GM12878 (cell line): ENCODE data around the gene ARHGEF16. TPM values are rescaled to one million over a fixed set of nuclear protein-coding genes. Genes with fewer than 3 reads are reported as not detected.

ENCODE experiments used
- ATAC-seq: fragments of 200-7000 bp; cut with Tn5 transposase; 3 replicates; pipeline ENCODE4 v1.9.1; 2020; ENCODE audit warnings: mild to moderate bottlenecking, moderate library complexity
- BruUV-seq: library from RNA; stranded (reverse); fragments of 400-500 nt; replicated peaks from 2 replicates; lab custom pipeline; 2021; lab: Mats Ljungman, UMichigan
- CTCF ChIA-PET: fragments of 300-600 bp; sonication (Branson Sonifier 250); formaldehyde crosslinking; extraction: SDS; loops from one replicate; lab custom pipeline; 2021; ENCODE audit warnings: inconsistent platforms; lab: Yijun Ruan, JAX
- POLR2A ChIA-PET: fragments of 350-600 bp; formaldehyde crosslinking; extraction: SDS; loops from one replicate; lab custom pipeline; 2021; ENCODE audit warnings: inconsistent platforms; lab: Charles Lee
- RAD21 ChIA-PET: fragments of 300-600 bp; sonication (Branson Sonifier 250); formaldehyde crosslinking; loops from one replicate; lab custom pipeline; 2023; ENCODE audit warnings: antibody characterized with exemption; ENCODE audit not compliant: unreplicated experiment; lab: Charles Lee
- SMC1A ChIA-PET: fragments of 300-600 bp; sonication (Branson Sonifier 250); formaldehyde crosslinking; loops from one replicate; lab custom pipeline; 2023; ENCODE audit not compliant: unreplicated experiment, uncharacterized antibody; lab: Charles Lee
- DNase-seq: peaks from one replicate; pipeline ENCODE4 v3.0.0-alpha.2; 2011; ENCODE audit warnings: low read depth, low spot score
- FAIRE-seq: peaks from 3 replicates; lab custom pipeline; 2011; peaks lifted over from hg19 to GRCh38; lab: Jason Lieb, UNC
- H2AFZ ChIP-seq: 2 replicates; pipeline ENCODE4 v1.6.0; 2011; ENCODE audit warnings: low read depth, low read length, control low read depth; ENCODE audit not compliant: control insufficient read depth
- H3K27ac ChIP-seq: 2 replicates; pipeline ENCODE4 v1.5.1; 2011; ENCODE audit warnings: control low read depth; ENCODE audit not compliant: control insufficient read depth, insufficient read depth
- H3K27me3 ChIP-seq, 2 experiments: replicated peaks in 1 of 2; 2 replicates each; pipeline versions ENCODE4 v1.6.0 to v1.6.1; 2011; ENCODE audit warnings: low read length in 1 of 2; ENCODE audit not compliant: control insufficient read depth in 2 of 2, insufficient read depth in 2 of 2
- H3K36me3 ChIP-seq, 2 experiments: 2 replicates each; pipeline ENCODE4 v1.5.1; 2011; ENCODE audit warnings: low read length in 1 of 2; ENCODE audit not compliant: control insufficient read depth in 2 of 2, insufficient read depth in 2 of 2
- H3K4me1 ChIP-seq: 2 replicates; pipeline ENCODE4 v1.6.1; 2011; ENCODE audit warnings: mild to moderate bottlenecking, low read length, moderate library complexity, mixed read lengths; ENCODE audit not compliant: control insufficient read depth, insufficient read depth
- H3K4me2 ChIP-seq: 2 replicates; pipeline ENCODE4 v1.6.0; 2011; ENCODE audit warnings: control low read depth; ENCODE audit not compliant: control insufficient read depth, insufficient read depth
- H3K4me3 ChIP-seq: fragments of 200-600 bp; sonication (generic); 2 replicates; pipeline ENCODE4 v1.5.1; 2016
- H3K79me2 ChIP-seq: 2 replicates; pipeline ENCODE4 v1.6.0; 2011; ENCODE audit warnings: low read length; ENCODE audit not compliant: control insufficient read depth, insufficient read depth
- H3K9ac ChIP-seq: 2 replicates; pipeline ENCODE4 v1.8.0; 2011; ENCODE audit warnings: low read length, control low read depth, mixed read lengths; ENCODE audit not compliant: control insufficient read depth, insufficient read depth
- H3K9me3 ChIP-seq: replicated peaks from 3 replicates; pipeline ENCODE4 v1.5.1; 2011; ENCODE audit warnings: mild to moderate bottlenecking, low read length; ENCODE audit not compliant: control insufficient read depth, insufficient read depth
- H4K20me1 ChIP-seq: 2 replicates; pipeline ENCODE4 v1.6.0; 2011; ENCODE audit not compliant: control insufficient read depth, insufficient read depth
- BCL11A ChIP-seq: IDR thresholded peaks from 2 replicates; pipeline ENCODE4 v1.6.1; 2011; ENCODE audit warnings: low read depth, low read length
- BHLHE40 ChIP-seq, 2 experiments: fragments of 450-650 bp in 1 of 2; IDR thresholded peaks; 2 replicates each; pipeline ENCODE4 v1.6.1; 2011 to 2017; ENCODE audit warnings: low read depth in 2 of 2, borderline replicate concordance in 1 of 2, improper control_type of control experiment in 1 of 2, low read length in 1 of 2, mild to moderate bottlenecking in 1 of 2
- ETV6 ChIP-seq, 2 experiments: fragments of 450-650 bp in 1 of 2; IDR thresholded peaks in 1 of 2; conservative IDR thresholded peaks in 1 of 2; 2 replicates each; pipeline ENCODE4 v1.6.1; 2014; ENCODE audit warnings: antibody characterized with exemption in 1 of 2, borderline replicate concordance in 1 of 2, low read depth in 1 of 2, mild to moderate bottlenecking in 1 of 2, moderate library complexity in 1 of 2
- PAX8 ChIP-seq: fragments of 450-650 bp; IDR thresholded peaks from 2 replicates; pipeline ENCODE4 v1.6.1; 2017; ENCODE audit warnings: mild to moderate bottlenecking, moderate library complexity
- POLR2AphosphoS5 ChIP-seq: IDR thresholded peaks from 2 replicates; pipeline ENCODE4 v1.6.1; 2011; ENCODE audit warnings: mild to moderate bottlenecking, low read length, inconsistent platforms
- RCOR1 ChIP-seq: conservative IDR thresholded peaks from 2 replicates; pipeline ENCODE4 v1.6.1; 2012; ENCODE audit warnings: low read depth, low read length, improper control_type of control experiment
- SUZ12 ChIP-seq: fragments of 200-600 bp; sonication (generic); IDR thresholded peaks from one replicate; pipeline ENCODE4 v1.6.1; 2018; ENCODE audit warnings: antibody characterized with exemption, mild to moderate bottlenecking; ENCODE audit not compliant: unreplicated experiment
- WGBS: methylation state at CpG from one replicate; pipeline ENCODE4 v1.1.6; 2016; ENCODE audit warnings: low lambda C conversion rate; ENCODE audit not compliant: insufficient replicate concordance, insufficient coverage; ENCODE audit errors: missing lambda C conversion rate; 5-methylcytosine and 5-hydroxymethylcytosine counted together
- in situ Hi-C: fragments of 300-500 bp; cut with MboI; formaldehyde crosslinking; loops from 9 replicates; pipeline ENCODE4 v1.14.3; 2018; ENCODE audit warnings: mixed read lengths
- intact Hi-C: fragments of 100-400 bp; cut with micrococcal nuclease; formaldehyde crosslinking; loops from one replicate; pipeline ENCODE4 v1.14.2; 2022; ENCODE audit not compliant: unreplicated experiment
- polyA plus RNA-seq, 11 experiments: library from polyadenylated mRNA; depleted of rRNA in 4 of 11; unstranded in 6 of 11; stranded (reverse) in 5 of 11; fragments of >200 nt; fragmentation: Nextera tagmentation in 4 of 11; fragmentation: Illumina TruSeq in 1 of 11; extraction: Ambion mirVana in 4 of 11; extraction: Trizol in 1 of 11; gene quantifications; 1 replicate in 1 of 11; 2 replicates in 10 of 11; pipeline versions ENCODE4 v1.2.1 to v1.2.3, GENCODE V29; 2011 to 2016; ENCODE audit warnings: inconsistent platforms in 2 of 11, missing spikeins in 2 of 11, low read depth in 1 of 11
- total RNA-seq, 4 experiments: library from RNA; depleted of rRNA in 3 of 4; stranded (reverse); fragments of >200 nt in 3 of 4; fragmentation: Illumina TruSeq in 1 of 4; extraction: Trizol in 1 of 4; gene quantifications; 2 replicates each; pipeline versions ENCODE4 v1.2.1 to v1.2.3, GENCODE V29; 2013 to 2021
- TF ChIP-seq, protein P1 (sequence below): fragments of 450-650 bp; IDR thresholded peaks from 2 replicates; pipeline ENCODE4 v1.6.1; 2017; ENCODE audit warnings: mild to moderate bottlenecking, moderate library complexity
- TF ChIP-seq, protein P2 (sequence below): fragments of 150-350 bp; IDR thresholded peaks from 2 replicates; pipeline ENCODE4 v1.6.1; 2014; ENCODE audit warnings: mild to moderate bottlenecking, low read depth, low read length
- TF ChIP-seq, protein P3 (sequence below): fragments of 450-650 bp; IDR thresholded peaks from 2 replicates; pipeline ENCODE4 v1.6.1; 2016; ENCODE audit warnings: mild to moderate bottlenecking

Gene ARHGEF16
- total and polyA plus RNA-seq, 10 of the 15 experiments (the other 5 are each of a cell fraction or from before 2014, with no cell fraction given), result not detected

DNA sequence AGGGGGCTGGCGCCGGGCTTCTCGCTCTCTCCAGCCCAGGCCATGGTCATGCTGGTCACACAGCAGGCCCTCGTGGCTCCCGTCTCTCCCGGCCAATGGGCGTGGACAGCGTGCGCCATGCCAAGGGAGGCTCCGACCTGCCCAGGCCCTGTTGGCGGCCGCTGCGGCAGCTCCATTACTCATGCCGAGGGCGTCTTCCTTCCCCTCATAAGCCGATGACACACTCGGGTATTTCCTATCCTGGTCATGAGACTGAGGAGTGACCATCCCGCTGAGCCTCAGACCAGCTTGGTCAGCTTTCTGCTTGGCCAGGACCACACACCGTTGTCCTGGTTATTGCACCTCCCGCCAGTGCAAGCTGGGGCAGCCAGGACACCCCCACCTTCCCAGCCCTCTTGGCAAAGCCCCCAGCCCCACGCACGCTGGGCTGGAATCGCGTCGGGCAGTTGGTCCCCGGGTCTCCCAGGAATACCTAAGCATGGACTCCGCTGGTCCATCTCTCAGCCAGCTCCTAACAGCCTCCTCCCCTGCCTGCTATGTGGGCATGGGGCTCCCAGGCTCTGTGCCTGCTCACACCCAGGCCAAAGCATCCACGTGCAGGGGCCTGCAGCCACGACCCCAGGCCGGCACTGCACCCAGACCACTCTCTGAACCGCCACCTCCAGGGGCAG, 49.8 kb downstream of the ARHGEF16 start:
- ChIA-PET SMC1A (no interaction called here), POLR2A (no interaction called here), CTCF (no interaction called here), RAD21 (no interaction called here)
- in situ Hi-C loops (no loop called here), intact Hi-C loops (no loop called here)
- H3K9ac ChIP-seq, result no peak overlapping the region
- no peaks in the 10 kb centered on the region for H4K20me1 ChIP-seq
- no peak overlapping the region for H3K4me3 ChIP-seq
- no peak overlapping the region for H2AFZ ChIP-seq
- H3K9me3 ChIP-seq, result no peaks in the 10 kb centered on the region
- no peaks in the 10 kb centered on the region for H3K4me1 ChIP-seq
- ATAC-seq (no peak), DNase-seq (no peak), FAIRE-seq (no peak)
- H3K79me2 ChIP-seq, result no peaks in the 10 kb centered on the region
- H3K27ac ChIP-seq, result no peak overlapping the region
- H3K36me3 ChIP-seq, result no peaks in the 10 kb centered on the region
- WGBS, result 31% methylated on average over 14 of the region's 31 CpGs
- no peak overlapping the region for H3K4me2 ChIP-seq
- BruUV-seq, result no TSS peak
- TF ChIP-seq, protein P1, sequence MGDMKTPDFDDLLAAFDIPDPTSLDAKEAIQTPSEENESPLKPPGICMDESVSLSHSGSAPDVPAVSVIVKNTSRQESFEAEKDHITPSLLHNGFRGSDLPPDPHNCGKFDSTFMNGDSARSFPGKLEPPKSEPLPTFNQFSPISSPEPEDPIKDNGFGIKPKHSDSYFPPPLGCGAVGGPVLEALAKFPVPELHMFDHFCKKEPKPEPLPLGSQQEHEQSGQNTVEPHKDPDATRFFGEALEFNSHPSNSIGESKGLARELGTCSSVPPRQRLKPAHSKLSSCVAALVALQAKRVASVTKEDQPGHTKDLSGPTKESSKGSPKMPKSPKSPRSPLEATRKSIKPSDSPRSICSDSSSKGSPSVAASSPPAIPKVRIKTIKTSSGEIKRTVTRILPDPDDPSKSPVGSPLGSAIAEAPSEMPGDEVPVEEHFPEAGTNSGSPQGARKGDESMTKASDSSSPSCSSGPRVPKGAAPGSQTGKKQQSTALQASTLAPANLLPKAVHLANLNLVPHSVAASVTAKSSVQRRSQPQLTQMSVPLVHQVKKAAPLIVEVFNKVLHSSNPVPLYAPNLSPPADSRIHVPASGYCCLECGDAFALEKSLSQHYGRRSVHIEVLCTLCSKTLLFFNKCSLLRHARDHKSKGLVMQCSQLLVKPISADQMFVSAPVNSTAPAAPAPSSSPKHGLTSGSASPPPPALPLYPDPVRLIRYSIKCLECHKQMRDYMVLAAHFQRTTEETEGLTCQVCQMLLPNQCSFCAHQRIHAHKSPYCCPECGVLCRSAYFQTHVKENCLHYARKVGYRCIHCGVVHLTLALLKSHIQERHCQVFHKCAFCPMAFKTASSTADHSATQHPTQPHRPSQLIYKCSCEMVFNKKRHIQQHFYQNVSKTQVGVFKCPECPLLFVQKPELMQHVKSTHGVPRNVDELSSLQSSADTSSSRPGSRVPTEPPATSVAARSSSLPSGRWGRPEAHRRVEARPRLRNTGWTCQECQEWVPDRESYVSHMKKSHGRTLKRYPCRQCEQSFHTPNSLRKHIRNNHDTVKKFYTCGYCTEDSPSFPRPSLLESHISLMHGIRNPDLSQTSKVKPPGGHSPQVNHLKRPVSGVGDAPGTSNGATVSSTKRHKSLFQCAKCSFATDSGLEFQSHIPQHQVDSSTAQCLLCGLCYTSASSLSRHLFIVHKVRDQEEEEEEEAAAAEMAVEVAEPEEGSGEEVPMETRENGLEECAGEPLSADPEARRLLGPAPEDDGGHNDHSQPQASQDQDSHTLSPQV, result no peak
- no peak for TF ChIP-seq SUZ12
- no peak for TF ChIP-seq BCL11A
- no peak for TF ChIP-seq PAX8
- TF ChIP-seq ETV6 (conservative IDR thresholded peaks at IDR 0.05 in 1 of 2, IDR thresholded peaks at IDR 0.05 in 1 of 2; ENCODE audit: borderline replicate concordance in 1 of 2, low read depth in 1 of 2), result no peak
- TF ChIP-seq, protein P2, sequence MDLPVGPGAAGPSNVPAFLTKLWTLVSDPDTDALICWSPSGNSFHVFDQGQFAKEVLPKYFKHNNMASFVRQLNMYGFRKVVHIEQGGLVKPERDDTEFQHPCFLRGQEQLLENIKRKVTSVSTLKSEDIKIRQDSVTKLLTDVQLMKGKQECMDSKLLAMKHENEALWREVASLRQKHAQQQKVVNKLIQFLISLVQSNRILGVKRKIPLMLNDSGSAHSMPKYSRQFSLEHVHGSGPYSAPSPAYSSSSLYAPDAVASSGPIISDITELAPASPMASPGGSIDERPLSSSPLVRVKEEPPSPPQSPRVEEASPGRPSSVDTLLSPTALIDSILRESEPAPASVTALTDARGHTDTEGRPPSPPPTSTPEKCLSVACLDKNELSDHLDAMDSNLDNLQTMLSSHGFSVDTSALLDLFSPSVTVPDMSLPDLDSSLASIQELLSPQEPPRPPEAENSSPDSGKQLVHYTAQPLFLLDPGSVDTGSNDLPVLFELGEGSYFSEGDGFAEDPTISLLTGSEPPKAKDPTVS, result no peak
- TF ChIP-seq RCOR1, result no peak
- TF ChIP-seq, protein P3, sequence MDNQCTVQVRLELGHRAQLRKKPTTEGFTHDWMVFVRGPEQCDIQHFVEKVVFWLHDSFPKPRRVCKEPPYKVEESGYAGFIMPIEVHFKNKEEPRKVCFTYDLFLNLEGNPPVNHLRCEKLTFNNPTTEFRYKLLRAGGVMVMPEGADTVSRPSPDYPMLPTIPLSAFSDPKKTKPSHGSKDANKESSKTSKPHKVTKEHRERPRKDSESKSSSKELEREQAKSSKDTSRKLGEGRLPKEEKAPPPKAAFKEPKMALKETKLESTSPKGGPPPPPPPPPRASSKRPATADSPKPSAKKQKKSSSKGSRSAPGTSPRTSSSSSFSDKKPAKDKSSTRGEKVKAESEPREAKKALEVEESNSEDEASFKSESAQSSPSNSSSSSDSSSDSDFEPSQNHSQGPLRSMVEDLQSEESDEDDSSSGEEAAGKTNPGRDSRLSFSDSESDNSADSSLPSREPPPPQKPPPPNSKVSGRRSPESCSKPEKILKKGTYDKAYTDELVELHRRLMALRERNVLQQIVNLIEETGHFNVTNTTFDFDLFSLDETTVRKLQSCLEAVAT, result no peak
- TF ChIP-seq BHLHE40 (IDR thresholded peaks at IDR 0.05; ENCODE audit: borderline replicate concordance in 1 of 2, low read depth in 2 of 2, low read length in 1 of 2), result no peak
- no peak for TF ChIP-seq POLR2AphosphoS5
- no peaks in the 10 kb centered on the region for H3K27me3 ChIP-seq
